RCC 7860 (cell line): ENCODE data around the gene UBE2F.
"Not testable (repeated sequence)": the region's sequence is repeated elsewhere in the genome, so short reads cannot be mapped to it uniquely, and the experiment has no call there.

Source experiments
- DNase-seq: peaks from one replicate; pipeline ENCODE4 v3.0.0-alpha.2; 2015; ENCODE audit warnings: low spot score
- FAIRE-seq: peaks from 2 replicates; lab custom pipeline; 2012; peaks lifted over from hg19 to GRCh38; lab: Jason Lieb, UNC

Gene UBE2F

DNA sequence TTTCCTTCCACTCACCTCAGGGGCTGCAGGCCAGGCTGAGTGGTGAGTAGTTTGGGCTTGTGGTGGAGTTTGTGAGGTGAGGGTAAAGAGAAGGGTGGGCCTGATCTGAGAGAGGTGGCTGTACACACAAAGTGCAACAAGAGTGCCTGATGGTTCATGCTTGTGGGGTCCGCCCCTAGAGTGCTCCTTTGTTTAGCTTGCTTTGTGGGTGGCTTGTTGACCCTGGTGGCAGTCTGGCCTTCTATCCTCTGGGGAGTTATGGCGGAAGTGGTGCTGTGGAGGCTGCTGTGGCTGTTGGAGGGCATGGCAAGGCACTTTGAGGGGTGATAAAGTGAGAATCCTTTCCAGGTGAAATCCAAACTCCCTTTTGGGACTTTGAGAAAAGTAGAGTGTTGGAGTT lies 10.6 kb downstream of the UBE2F start:
- DNase-seq (no peak), FAIRE-seq (no peak)

- FAIRE-seq (no peak), DNase-seq (no peak)
These were observed 11.4 kb downstream of the UBE2F start for GRCh38 chr2:237978058-237978712.

- DNase-seq (no peak), FAIRE-seq (no peak)
These were observed 12.5 kb downstream of the UBE2F start for GRCh38 chr2:237979331-237979730.

GRCh38 chr2:237980087-237980486 lies 13.3 kb downstream of the UBE2F start:
- FAIRE-seq, result no peak

DNA sequence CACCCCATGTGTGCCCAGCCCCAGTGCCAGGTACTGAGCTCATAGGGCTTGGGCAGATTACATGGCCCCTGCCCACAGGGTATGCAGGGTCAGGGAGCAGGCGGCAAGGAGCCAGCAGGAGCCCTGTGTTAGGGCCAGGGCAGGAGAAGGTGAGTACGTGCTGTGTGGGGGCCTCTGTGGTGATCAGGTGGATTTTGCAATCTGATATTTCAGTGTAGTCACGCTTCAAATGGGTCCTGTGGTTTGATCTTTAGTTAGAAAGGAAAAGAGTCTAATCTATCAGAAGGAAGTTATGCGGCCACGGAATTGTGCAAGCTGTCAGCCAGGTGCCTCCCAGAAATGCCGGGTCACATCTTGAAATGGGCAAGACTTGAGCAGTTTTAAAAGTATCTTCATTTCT lies 13.9 kb downstream of the UBE2F start:
- DNase-seq (no peak), FAIRE-seq (no peak)

More at GRCh38 chr2:237980087-237980486, 13.3 kb downstream of the UBE2F start:
- no peak for DNase-seq

- FAIRE-seq, DNase-seq: not testable (repeated sequence)
These were observed 14.8 kb downstream of the UBE2F start for GRCh38 chr2:237981621-237982020.

DNA sequence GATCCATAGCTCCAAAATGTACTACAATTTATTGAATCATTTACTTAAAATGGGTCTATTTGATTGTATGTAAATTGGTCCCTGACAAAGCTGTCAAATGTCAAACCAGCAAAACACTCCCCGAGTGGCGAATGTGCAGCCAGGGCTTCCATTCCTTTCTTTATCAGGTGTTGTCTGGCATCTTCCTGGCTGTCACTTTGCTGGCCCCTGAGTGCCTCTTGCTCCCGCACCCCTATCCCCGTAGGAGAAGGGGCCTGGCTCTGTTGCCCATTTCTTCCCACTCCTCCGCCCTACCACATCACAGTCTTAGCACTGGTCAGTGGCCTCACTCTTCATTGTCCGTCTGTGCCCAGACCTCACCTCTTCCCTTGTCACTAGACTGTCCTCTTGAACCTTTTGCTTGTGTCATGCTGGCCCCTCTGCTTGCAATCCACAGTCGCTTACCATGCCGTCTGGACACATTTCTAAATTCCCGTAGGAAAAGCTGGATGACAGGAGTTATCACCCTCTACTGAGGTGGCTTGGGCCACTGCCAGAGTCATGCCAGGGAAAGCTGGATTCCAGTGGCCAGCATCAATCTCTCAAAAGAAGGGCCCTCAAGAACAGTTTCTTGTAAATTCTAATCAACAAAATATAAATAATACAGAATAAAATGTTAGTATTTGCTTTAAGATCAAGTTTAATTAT lies 15.4 kb downstream of the UBE2F start:
- FAIRE-seq (no peak), DNase-seq (no peak)

DNA sequence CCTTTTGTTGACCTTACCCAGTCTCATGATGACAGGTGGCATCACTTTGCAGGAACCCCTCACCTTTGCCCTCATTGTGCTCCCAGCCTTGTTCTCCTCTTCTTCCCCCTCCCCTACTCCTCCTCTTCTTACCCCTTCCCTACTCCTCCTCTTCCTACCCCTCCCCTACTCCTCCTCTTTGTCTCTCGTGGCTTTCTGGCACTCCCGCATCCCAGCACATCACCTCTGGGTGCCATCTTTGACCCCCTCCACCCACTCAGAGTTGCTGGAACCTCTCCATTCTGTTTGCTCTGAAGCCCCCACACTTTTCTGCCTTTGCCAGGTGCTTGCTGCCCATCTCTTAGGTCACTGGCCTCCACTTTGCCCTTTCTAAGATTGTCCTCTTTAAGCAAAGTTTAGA lies 17.1 kb downstream of the UBE2F start:
- FAIRE-seq, result no peak
- no peak for DNase-seq

DNA sequence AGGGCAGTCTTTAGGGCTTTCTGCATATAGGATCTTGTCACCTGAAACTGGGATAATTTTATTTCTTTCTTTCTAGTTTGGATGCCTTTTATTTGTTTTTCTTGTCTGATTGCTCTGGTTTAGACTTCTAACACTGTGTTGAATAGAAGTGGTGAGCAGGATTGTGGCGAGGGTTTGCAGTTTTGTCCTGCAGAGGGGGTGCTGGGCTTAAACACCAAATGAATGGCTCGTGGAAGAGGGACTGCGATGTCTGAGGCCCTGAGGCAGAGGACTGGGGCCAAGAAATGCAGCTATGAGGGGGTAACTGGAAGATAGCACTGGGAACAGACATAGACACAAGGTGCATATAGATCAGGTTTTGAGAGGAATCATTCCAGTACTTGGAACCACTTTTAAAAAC lies 20.5 kb downstream of the UBE2F start:
- DNase-seq (no peak), FAIRE-seq (no peak)

GRCh38 chr2:237993701-237994100 lies 26.9 kb downstream of the UBE2F start:
- FAIRE-seq, result no peak
- no peak for DNase-seq

GRCh38 chr2:237995036-237995435 lies 28.2 kb downstream of the UBE2F start:
- DNase-seq, result no peak

DNA sequence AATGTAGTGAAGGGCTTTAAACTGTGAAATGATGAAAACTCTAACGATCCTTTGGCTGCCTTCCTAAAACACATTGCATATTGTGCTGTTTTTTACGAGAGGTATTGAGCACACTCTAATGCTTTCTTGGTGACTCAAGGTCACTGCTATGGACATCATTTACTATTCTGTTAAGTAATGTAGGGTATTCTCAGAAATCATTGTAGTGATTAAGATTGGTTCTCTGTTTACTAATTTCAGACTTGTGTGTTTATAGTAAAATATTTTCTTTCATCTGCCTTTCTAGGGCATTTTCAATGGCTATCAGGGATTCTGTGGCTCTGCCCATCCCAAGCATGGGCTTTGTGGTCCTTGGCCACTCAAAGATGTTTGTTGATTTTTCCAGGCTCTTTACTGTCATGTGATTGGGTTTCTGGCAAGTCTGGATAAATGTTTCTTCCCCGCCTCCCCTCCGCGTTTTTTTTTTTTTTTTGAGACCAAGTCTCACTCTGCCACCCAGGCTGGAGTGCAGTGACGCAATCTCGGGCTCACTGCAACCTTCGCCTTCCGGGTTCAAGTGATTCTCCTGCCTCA lies 29.3 kb downstream of the UBE2F start:
- no peak for DNase-seq
- no peak for FAIRE-seq

More at GRCh38 chr2:237995036-237995435, 28.2 kb downstream of the UBE2F start:
- no peak for FAIRE-seq

DNA sequence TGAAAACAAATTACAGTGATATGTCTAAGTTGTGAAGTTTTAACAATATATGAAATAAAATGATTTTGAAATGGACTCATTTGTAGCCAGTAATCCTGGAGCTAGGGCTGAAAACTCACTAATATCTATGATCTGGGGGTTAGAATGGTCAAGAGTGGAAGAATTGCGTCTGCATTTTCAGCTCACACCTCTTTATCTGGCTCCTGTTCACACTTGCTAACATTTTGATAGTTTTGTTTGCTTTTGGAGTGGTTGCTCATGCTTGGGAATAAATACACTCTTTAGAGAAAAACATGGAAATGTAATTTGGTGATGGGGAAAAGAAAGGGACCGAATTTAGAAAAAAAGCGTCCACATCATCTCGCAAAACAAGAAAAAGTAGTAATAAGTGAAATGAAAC lies 30.7 kb downstream of the UBE2F start:
- FAIRE-seq (no peak), DNase-seq (no peak)

GRCh38 chr2:237998530-237998929 lies 31.7 kb downstream of the UBE2F start:
- FAIRE-seq, result no peak
- DNase-seq, result no peak

DNA sequence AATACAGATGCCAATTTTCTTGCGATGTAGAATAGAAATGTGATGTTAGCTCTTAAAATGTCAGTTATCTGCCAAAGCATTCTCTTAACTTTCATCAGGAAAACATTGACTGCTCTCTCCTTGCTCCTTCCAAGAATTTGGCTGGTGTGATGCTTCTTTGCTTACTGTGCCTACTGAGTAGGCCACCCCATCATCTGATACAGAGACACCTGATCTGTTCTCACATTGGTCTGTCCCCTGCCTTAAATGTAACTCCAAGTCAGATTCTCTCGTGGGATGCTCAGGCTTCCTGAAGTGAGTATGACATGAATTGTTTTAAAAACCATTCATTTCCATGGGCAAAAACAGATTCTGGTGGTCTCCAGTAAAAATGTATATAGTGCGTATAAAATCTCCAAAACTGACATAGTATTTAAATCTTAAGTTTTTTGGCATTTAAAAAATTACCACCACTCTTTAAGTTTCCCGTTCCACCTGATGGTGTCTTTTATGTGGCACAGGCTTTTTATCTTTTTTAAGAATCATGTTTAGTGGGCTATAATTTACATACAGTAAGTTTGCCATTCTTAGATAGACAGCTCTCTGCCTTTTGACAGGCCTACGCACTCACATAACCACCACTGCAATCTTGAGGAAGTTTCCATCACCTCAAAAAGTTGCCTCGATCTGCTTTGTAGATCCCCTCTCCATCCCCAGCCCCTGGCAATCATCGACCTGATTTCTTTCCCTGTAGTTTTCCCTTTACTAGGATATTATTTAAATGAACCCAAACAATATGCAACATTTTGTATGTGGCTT lies 36.6 kb downstream of the UBE2F start:
- no peak for DNase-seq
- FAIRE-seq, result no peak

DNA sequence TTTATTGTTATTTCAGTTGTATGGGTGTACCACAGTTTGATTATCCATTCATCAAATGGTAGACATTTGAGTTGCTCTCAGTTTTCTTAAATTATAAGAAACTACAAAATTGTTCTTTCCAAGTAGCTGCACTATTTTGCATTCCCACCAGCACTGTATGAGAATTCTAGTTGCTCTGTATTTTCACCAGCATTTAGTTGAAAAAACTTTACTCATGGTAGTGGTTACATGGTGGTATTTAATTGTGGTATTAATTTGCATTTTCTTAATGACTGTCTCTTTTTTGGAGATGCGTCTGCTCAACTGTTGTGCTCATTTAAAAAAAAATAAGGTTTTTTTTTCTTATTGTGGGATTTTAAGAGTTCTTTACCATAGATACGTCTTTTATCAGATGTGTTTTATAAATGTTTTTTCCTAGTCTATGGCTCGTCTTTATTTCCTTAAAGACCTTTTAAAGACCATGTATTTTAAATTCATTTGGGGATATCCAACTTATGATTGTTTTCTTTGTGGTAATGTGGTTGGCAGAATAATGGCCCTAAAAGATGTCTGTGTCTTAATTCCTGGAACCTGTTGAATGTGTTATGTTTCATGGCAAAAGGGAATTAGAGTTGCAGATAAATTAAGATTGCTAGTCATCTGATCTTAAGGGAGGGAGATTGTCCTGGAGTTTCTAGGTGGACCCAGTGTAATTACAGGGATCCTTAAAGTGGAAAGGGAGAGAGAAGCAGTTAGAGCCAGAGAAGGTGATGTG lies 37.4 kb downstream of the UBE2F start:
- FAIRE-seq (no peak), DNase-seq (no peak)

DNA sequence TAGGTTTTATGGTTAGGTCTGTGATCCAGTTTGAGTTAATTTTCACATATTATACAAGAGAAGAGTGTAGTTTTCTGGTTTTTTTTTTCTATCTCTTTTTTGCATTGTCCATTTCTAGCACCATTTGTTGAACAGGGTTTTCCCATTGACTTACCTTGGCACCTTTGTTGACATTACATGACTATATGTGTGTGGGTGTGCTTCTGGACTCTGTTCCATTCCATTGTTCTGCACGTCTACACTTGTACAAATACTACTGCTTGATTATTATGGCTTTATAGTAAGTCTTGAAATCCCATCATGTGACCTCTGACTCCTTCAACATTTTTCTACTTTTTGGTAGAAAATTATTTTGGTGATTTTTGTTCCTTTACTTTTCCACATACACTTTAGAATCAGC lies 38.7 kb downstream of the UBE2F start:
- FAIRE-seq (no peak), DNase-seq (no peak)

- DNase-seq (no peak), FAIRE-seq (no peak)
These were observed 39.7 kb downstream of the UBE2F start for GRCh38 chr2:238006510-238006909.

- no peak for FAIRE-seq
- DNase-seq, result no peak
These were observed 41.1 kb downstream of the UBE2F start for GRCh38 chr2:238007924-238008323.

DNA sequence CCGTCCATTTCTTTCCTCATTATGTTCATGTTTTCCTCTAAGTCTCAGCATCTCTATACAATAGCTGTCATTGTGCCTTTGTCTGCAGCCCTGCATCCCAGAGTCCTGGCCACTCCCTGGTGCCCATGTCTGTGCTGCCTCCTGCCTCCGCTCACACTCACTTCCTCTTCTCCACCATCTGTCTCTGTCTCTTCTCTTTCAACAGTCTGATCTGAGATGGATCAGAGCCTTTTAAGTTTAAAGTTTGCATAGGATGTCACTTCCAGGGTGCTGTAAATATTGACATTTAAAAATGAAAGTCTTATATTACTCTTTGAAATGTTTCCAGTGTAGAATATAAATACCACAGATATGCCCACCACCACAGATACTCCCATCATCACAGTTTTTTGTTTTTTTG lies 42.7 kb downstream of the UBE2F start:
- no peak for DNase-seq
- no peak for FAIRE-seq

DNA sequence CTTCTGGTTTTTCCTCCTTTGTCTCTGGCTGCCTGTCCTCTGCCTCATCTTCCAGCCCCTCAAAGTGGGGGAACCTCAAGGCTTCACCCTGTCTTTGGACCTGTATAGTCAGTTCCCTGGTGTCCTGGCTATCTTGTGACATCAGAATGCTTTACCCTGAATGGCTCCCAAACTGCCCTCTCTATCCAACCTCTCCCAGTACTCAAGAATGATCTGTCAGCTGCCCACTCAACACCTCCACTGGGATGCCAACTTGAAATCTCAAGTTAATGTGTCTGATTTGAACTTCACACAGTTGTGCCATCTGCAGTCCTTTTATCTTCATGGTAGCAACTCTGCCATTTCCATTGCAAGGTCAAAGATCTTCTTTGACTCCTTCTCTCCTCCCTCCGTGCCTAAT lies 43.8 kb downstream of the UBE2F start:
- DNase-seq, result no peak

More for the DNA sequence above, 43.8 kb downstream of the UBE2F start:
- FAIRE-seq, result no peak
